DND-41 (cell line): ENCODE measurements around the gene CLNK.

Experiments
- CTCF ChIP-seq: IDR thresholded peaks from 2 replicates; pipeline ENCODE4 v1.5.1; 2012; ENCODE audit warnings: borderline replicate concordance, low read length, moderate library complexity, mild to moderate bottlenecking; ENCODE audit not compliant: poor library complexity, severe bottlenecking; ENCODE audit errors: extremely low read depth
- EZH2 ChIP-seq: IDR thresholded peaks from 3 replicates; pipeline ENCODE4 v1.6.1; 2012; ENCODE audit warnings: borderline replicate concordance, low read depth, mild to moderate bottlenecking, moderate library complexity, low read length, inconsistent platforms; ENCODE audit not compliant: severe bottlenecking

GRCh38 chr4:10587697-10588096 is 96.9 kb downstream of the CLNK start:
- no peak for TF ChIP-seq CTCF
- TF ChIP-seq EZH2, result no peak
